GM13977 (cell line): ENCODE data around the gene BRCA1.
"Not testable (repeated sequence)": the region's sequence is repeated elsewhere in the genome, so short reads cannot be mapped to it uniquely, and the experiment has no call there.

Experiments
- DNase-seq: peaks from one replicate; pipeline ENCODE4 v3.0.0; 2012; ENCODE audit warnings: low spot score
- CTCF ChIP-seq: IDR thresholded peaks from 2 replicates; pipeline ENCODE4 v1.5.1; 2012; ENCODE audit warnings: mild to moderate bottlenecking, control low read depth; ENCODE audit not compliant: insufficient read depth; ENCODE audit errors: extremely low read depth, missing control alignments
- in situ Hi-C: fragments of 300-500 bp; cut with MboI; formaldehyde crosslinking; loops from one replicate; pipeline ENCODE4 v1.12.0; 2022; ENCODE audit warnings: low sequenced_read_pairs, low pct_unique_long_range_greater_than_20kb, mixed read lengths, inconsistent platforms; ENCODE audit not compliant: unreplicated experiment

BRCA1 gene

GRCh38 chr17:43104665-43105064 is 20.5 kb downstream of the BRCA1 start:
- no peak for DNase-seq
- in situ Hi-C loops: no loop called here
- no peak for TF ChIP-seq CTCF

GRCh38 chr17:43095364-43095763 is 29.8 kb downstream of the BRCA1 start:
- in situ Hi-C loops, DNase-seq: not testable (repeated sequence)

- in situ Hi-C loops: no loop called here
- no peak for TF ChIP-seq CTCF
- no peak for DNase-seq
Observed at GRCh38 chr17:43094129-43094835, 30.9 kb downstream of the BRCA1 start.

- DNase-seq: no peak
- no peak for TF ChIP-seq CTCF
- in situ Hi-C loops: no loop called here
Observed at GRCh38 chr17:43092901-43093300, 32.3 kb downstream of the BRCA1 start.

- in situ Hi-C loops: no loop called here
- TF ChIP-seq CTCF: no peak
- DNase-seq: no peak
Observed at GRCh38 chr17:43090022-43090421, 35.1 kb downstream of the BRCA1 start.

- no peak for TF ChIP-seq CTCF
- in situ Hi-C loops: no loop called here
- DNase-seq: no peak
Observed at GRCh38 chr17:43085474-43085873, 39.7 kb downstream of the BRCA1 start.

GRCh38 chr17:43079641-43080302 is 45.4 kb downstream of the BRCA1 start:
- no peak for DNase-seq
- in situ Hi-C loops: no loop called here
- TF ChIP-seq CTCF: no peak
